GM12864 (cell line): ENCODE results near the gene THEMIS.

Source experiments
- DNase-seq: peaks from one replicate; pipeline ENCODE4 v3.0.0-alpha.2; 2011; ENCODE audit warnings: low read depth
- H3K4me3 ChIP-seq: 2 replicates; pipeline ENCODE4 v1.5.1; 2011; ENCODE audit warnings: mild to moderate bottlenecking, low read depth, low read length, control low read depth
- CTCF ChIP-seq: IDR thresholded peaks from 2 replicates; pipeline ENCODE4 v1.5.1; 2011; ENCODE audit warnings: low read depth, mild to moderate bottlenecking, moderate library complexity, low read length, control low read depth, inconsistent platforms; ENCODE audit errors: missing control alignments

The THEMIS gene

GRCh38 chr6:127878115-127878514 lies 22.7 kb downstream of the THEMIS start:
- no peak for TF ChIP-seq CTCF
- no peak for DNase-seq

GRCh38 chr6:127877231-127877630 lies 23.6 kb downstream of the THEMIS start:
- TF ChIP-seq CTCF = no peak
- no peak for DNase-seq
- H3K4me3 ChIP-seq = no peak overlapping the region

More at GRCh38 chr6:127878115-127878514, 22.7 kb downstream of the THEMIS start:
- H3K4me3 ChIP-seq = no peak overlapping the region

- no peak for DNase-seq
- TF ChIP-seq CTCF = no peak
- H3K4me3 ChIP-seq = no peak overlapping the region
Measured at GRCh38 chr6:127869772-127870404, 31.0 kb downstream of the THEMIS start.

- H3K4me3 ChIP-seq = no peak overlapping the region
- DNase-seq = no peak
- TF ChIP-seq CTCF = no peak
Measured at GRCh38 chr6:127869183-127869582, 31.7 kb downstream of the THEMIS start.

GRCh38 chr6:127868338-127868737 lies 32.5 kb downstream of the THEMIS start:
- no peak for TF ChIP-seq CTCF
- DNase-seq = no peak
- no peak overlapping the region for H3K4me3 ChIP-seq

- H3K4me3 ChIP-seq = no peak overlapping the region
- TF ChIP-seq CTCF = no peak
- no peak for DNase-seq
Measured at GRCh38 chr6:127866766-127867165, 34.1 kb downstream of the THEMIS start.

GRCh38 chr6:127865108-127865507 lies 35.8 kb downstream of the THEMIS start:
- DNase-seq = no peak
- H3K4me3 ChIP-seq = no peak overlapping the region
- TF ChIP-seq CTCF = no peak
